ENCODE results near the gene ME3.

GRCh38 chr11:86524620-86525352, 147.6 kb downstream of the ME3 start:
- no peak for TF ChIP-seq CEBPB (IDR thresholded peaks at IDR 0.05)
- TF ChIP-seq TAF1 (IDR thresholded peaks at IDR 0.05; ENCODE audit: low read depth), result no peak
- no peak for TF ChIP-seq FOXM1 (IDR thresholded peaks at IDR 0.05; ENCODE audit: borderline replicate concordance, low read depth)
- no peak for TF ChIP-seq EGR1 (IDR thresholded peaks at IDR 0.05)
- no peak for TF ChIP-seq TCF12 (IDR thresholded peaks at IDR 0.05; ENCODE audit: low read depth)
- no peak for TF ChIP-seq EP300 (IDR thresholded peaks at IDR 0.05; ENCODE audit: borderline replicate concordance)
- TF ChIP-seq NFIC (IDR thresholded peaks at IDR 0.05), result no peak
- no peak for TF ChIP-seq YY1 (IDR thresholded peaks at IDR 0.05; ENCODE audit: low read depth)

All from Ishikawa (cell line).